PC-9 (cell line): ENCODE measurements around the gene DDX10.

Experiments
- CTCF ChIP-seq: fragments of 200-600 bp; sonication (generic); conservative IDR thresholded peaks from 2 replicates; pipeline ENCODE4 v1.6.1; 2017; ENCODE audit warnings: mixed run types, antibody characterized with exemption, mild to moderate bottlenecking, moderate library complexity
- EZH2 ChIP-seq: fragments of 200-600 bp; sonication (generic); IDR thresholded peaks from 2 replicates; pipeline ENCODE4 v1.8.0; 2017; ENCODE audit warnings: antibody characterized with exemption, low read depth

GRCh38 chr11:108926841-108927577 is 262.1 kb downstream of the DDX10 start:
- TF ChIP-seq CTCF: no peak
- no peak for TF ChIP-seq EZH2
